IPS DF 4.7 (cell line): ENCODE data around the gene PDYN.

Source experiments
- DNase-seq: peaks from one replicate; pipeline ENCODE4 v3.0.0-alpha.2; 2013; ENCODE audit warnings: low spot score; ENCODE audit errors: extremely low read depth

PDYN gene

DNA sequence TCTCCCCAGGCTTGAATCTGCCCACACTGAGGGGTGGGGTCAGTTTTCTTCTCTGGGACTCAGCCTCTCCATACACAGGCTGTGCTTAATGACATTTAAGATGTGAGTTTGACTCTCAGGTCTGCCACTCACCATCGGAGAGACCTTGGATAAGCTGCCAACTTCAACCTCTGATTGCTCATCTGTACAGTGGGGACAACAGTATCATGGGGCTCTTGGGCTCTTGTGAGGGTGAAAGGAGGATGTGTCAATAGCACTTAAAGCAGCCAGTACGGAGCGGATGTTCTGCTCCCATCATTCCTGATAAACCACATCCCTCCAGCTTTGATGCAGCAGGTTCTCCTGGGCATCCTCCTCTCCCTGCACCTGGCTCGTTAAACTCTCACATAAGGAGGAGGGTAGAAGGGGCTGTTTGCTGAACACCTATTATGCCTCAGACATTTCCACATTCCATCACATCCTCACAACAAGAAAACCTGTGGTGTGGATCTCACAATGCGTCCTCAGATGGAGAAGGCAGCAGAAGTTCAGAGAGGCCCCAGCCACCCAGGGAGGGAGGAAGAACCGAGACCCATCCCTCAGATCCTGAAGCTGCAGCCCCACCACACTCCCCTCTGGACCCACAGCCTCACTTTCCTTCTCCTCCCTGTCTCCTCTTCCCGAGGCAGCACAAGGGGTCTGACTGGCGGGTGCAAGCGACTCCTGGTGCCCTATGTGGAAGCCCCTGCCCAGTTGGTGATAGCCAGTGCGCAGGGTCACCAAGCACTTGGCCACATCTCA is 1.9 kb upstream of the PDYN start:
- no peak for DNase-seq

DNA sequence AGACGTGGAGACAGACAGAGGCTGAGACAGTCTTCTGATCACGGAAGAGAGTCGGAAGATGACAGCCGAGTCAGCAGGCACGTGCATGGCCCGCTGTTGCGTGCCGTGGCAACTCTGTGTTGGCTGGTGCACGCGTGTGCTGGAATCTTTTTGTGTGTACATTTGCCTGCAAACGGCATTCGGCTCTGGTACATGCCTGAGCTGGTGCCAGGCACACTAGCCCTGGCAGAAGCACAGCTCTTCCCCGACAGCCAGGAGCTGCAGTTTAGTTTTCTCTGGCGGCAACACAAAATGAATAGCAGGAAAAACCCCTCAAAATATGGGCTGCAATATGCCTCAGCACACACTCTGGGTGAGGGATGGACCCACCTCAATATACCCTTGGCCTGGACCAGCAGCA is 769 bp upstream of the PDYN start:
- DNase-seq: no peak

GRCh38 chr20:1992359-1993110 is 1.3 kb downstream of the PDYN start:
- DNase-seq: no peak

GRCh38 chr20:1987826-1988225 is 6.0 kb downstream of the PDYN start:
- no peak for DNase-seq

DNA sequence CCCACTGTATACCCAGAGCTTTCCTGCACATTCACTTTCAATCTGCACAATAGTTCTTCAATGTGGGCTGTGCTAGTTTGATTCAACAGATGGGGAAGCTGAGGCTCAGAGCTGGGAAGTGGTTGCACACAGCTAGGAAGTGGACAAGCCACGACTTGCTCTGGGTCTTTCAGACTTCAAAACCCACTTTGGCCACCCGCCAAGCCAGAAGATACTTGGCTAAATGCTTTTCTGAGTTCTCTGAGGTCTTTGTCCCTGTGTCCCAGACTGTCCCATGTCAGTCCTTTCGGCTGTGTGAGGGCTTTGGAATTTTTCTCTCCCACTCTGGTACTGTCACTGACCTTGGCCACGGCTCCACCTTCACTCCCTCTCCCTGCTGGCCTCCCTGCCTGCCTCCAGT is 10.6 kb downstream of the PDYN start:
- no peak for DNase-seq

GRCh38 chr20:1982686-1983085 is 11.2 kb downstream of the PDYN start:
- no peak for DNase-seq

- no peak for DNase-seq
Measured at GRCh38 chr20:1979106-1979778, 14.6 kb downstream of the PDYN start.

GRCh38 chr20:1975291-1975690 is 18.6 kb downstream of the PDYN start:
- no peak for DNase-seq

GRCh38 chr20:1973601-1974440 is 20.0 kb downstream of the PDYN start:
- DNase-seq: no peak

DNA sequence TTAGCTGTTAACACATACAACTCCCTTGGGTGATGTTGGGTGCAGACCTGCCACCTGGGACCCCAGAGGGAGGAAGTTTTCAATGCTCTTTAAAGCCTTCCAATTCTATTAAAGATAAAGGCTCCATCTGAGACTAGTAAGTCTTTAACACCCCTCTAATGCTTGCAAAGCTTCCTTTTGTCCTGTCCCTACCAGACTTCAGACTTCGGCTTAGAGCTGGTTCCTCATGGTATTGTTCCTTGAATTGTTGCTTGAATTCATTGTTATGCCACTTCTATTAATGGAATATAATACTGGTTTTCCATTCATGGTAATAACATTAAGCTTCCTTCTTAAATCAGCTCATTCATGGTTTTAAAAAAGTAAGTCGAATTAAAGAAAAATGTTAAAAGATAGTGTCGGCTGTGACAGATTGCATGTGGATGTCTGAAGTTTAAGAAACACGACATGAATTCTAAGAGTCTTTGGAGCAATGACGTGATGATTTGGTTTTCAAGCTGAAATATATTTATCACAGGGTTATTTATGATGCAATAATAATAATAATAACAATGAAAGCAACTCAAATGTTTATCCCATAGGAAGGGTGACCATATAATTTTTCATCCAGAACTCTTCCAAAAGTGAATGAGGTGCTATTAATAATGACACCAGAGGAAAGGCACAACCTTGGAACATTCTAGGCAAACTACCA is 21.8 kb downstream of the PDYN start:
- no peak for DNase-seq

DNA sequence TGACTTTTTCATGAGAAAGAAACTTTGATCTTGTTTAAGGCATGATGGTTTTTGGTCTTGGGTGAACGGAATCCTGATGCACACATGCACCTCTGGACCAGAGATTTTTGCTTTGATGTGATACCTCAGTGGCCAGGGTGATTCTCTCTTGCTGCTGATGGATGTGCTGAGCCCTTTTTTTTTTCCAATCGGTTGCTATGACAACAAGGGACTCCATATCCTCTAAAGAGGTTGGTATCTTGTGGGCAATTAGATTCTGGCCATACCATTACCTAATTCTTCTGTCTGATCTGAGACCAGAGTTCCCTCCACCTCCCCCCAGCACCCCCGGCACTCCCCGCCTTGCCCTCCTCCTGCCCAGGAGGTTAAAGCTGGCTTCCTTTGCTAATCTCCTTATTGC is 24.9 kb downstream of the PDYN start:
- no peak for DNase-seq

- no peak for DNase-seq
Measured at GRCh38 chr20:1965520-1966351, 28.1 kb downstream of the PDYN start.

DNA sequence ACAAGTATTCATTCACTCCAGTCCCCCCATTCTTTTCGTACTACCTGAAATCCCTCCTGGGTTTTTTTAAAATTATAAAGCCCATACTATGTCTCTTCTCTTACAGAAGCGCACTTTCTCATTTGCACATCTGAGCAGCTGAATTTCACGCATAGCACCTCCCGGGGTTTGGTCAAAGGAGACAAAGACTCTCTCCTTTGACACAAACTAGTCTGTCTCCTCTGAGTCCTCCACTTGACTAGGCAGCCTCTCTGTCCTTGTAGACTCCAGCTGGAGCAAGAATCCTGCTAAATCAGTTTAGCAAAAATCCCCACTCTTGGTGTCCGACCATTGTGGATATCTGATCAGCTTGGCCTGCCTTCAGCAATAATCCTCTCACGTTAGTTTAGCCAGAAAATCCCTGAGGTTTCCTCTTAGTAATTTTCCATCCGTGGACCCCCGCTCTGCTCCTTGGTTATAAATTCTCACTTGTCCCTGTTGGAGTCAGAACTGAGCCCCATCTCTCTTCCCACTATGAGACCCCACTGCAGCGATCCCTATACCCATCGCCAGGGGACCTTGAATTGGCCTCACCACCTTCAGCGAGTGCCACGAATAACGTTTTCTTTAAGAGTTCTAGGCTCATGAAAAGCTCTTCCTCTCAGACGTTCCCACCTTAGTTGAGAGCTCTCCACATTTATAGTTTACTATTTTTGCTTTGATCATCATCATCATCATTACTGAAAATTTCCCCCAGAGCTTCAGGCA is 29.0 kb downstream of the PDYN start:
- DNase-seq: no peak

DNA sequence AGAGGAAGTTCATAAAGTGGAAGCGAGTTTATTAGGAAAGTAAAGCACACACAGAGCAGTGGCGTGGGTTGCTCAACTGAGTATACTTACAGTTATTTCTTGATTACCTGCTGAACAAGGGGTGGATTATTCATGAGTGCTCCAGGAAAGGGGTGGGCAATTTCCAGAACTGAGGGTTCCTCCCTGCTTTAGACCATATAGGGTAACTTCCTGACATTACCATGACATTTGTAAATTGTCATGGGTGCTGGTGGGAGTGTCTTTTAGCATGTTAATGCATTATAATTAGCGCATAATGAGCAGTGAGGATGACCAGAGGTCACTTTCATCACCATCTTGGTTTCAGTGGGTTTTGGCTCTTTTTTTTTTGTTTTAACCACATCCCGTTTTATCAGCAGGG is 29.8 kb downstream of the PDYN start:
- no peak for DNase-seq

GRCh38 chr20:1961374-1961773 is 32.5 kb downstream of the PDYN start:
- no peak for DNase-seq

- DNase-seq: no peak
Measured at GRCh38 chr20:1959156-1959555, 34.7 kb downstream of the PDYN start.

DNA sequence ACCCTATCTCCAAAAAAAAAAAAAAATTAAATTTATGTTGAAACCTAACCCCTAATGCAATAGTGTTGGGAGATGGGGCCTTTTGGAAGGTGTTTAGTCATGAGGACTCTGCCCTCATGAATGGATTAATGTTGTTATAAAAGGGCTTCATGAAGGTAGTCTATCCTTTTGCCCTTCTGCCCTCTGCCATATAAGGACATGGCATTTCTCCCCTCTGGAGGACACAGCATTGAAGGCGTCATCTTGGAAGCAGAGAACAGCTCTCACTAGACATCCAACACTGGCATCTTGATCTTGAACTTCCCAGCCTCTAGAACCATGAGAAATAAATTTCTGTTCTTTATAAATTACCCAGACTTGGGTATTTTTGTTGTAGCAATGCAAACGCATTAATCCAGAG is 35.4 kb downstream of the PDYN start:
- no peak for DNase-seq

DNA sequence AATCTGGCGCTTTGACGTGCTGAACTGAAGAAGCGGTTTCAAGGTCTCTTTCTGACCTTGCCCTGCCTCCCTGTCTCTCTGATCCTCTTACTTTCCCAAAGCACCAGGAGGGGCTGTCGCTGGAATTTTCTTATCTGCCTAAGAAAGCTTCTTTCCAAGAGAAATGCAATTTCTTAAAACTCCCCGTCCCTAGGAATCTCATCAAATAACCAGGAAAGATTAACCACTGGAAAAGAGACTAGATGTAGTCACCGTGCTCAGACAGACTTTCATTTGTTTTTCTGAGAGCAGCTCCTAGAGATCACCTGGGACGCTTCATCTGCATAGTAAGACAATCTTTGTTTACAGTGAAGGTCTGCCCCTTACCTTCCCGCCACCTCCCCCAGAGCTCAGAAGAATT is 38.6 kb downstream of the PDYN start:
- no peak for DNase-seq

GRCh38 chr20:1953621-1954020 is 40.2 kb downstream of the PDYN start:
- DNase-seq: no peak
